ENCODE data around the gene ICAM2.

The ICAM2 gene

GRCh38 chr17:64016231-64016784 lies 4.1 kb downstream of the ICAM2 start:
- in situ Hi-C loops (cut with HindIII; ENCODE audit: low pct_ligation_motif_present, low sequenced_read_pairs) = no loop called here
- no peak for DNase-seq
- TF ChIP-seq, protein P1, sequence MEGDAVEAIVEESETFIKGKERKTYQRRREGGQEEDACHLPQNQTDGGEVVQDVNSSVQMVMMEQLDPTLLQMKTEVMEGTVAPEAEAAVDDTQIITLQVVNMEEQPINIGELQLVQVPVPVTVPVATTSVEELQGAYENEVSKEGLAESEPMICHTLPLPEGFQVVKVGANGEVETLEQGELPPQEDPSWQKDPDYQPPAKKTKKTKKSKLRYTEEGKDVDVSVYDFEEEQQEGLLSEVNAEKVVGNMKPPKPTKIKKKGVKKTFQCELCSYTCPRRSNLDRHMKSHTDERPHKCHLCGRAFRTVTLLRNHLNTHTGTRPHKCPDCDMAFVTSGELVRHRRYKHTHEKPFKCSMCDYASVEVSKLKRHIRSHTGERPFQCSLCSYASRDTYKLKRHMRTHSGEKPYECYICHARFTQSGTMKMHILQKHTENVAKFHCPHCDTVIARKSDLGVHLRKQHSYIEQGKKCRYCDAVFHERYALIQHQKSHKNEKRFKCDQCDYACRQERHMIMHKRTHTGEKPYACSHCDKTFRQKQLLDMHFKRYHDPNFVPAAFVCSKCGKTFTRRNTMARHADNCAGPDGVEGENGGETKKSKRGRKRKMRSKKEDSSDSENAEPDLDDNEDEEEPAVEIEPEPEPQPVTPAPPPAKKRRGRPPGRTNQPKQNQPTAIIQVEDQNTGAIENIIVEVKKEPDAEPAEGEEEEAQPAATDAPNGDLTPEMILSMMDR (IDR thresholded peaks at IDR 0.05; ENCODE audit: low read depth, low read length, missing control alignments) = peak; percentile 29
- H3K4me3 ChIP-seq (ENCODE audit: low read depth, low read length) = no peak overlapping the region
- H3K36me3 ChIP-seq (replicated peaks) = no peaks in the 10 kb centered on the region
- no peak overlapping the region for H3K27ac ChIP-seq
- no peaks in the 10 kb centered on the region for H3K27me3 ChIP-seq (replicated peaks)

DNA sequence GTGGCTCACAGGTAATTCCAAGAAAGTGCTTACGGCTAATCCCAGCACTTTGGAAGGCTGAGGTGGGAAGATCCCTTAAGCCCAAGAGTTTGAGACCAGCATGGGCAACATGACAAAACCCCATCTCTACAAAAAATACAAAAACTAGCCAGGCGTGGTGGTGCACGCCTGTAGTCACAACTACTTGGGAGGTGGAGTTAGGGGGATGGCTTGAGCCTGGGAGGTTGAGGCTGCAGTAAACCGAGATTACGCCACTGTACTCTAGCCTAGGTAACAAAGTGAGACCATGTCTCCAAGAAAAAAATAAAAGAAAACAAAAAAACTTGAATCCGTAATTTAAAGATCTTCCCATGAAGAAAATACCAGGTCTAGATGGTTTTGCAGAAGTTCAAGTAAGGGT lies 5.0 kb downstream of the ICAM2 start:
- in situ Hi-C loops (cut with HindIII; ENCODE audit: low pct_ligation_motif_present, low sequenced_read_pairs) = no loop called here
- Histone ChIP-seq H3K4me3 (ENCODE audit: low read depth, low read length) (no peak overlapping the region), H3K36me3 (replicated peaks) (no peaks in the 10 kb centered on the region), H3K27me3 (replicated peaks) (no peaks in the 10 kb centered on the region), H3K27ac (no peak overlapping the region)
- DNase-seq = no peak
- TF ChIP-seq, protein P1 (IDR thresholded peaks at IDR 0.05; ENCODE audit: low read depth, low read length, missing control alignments) = no peak

DNA sequence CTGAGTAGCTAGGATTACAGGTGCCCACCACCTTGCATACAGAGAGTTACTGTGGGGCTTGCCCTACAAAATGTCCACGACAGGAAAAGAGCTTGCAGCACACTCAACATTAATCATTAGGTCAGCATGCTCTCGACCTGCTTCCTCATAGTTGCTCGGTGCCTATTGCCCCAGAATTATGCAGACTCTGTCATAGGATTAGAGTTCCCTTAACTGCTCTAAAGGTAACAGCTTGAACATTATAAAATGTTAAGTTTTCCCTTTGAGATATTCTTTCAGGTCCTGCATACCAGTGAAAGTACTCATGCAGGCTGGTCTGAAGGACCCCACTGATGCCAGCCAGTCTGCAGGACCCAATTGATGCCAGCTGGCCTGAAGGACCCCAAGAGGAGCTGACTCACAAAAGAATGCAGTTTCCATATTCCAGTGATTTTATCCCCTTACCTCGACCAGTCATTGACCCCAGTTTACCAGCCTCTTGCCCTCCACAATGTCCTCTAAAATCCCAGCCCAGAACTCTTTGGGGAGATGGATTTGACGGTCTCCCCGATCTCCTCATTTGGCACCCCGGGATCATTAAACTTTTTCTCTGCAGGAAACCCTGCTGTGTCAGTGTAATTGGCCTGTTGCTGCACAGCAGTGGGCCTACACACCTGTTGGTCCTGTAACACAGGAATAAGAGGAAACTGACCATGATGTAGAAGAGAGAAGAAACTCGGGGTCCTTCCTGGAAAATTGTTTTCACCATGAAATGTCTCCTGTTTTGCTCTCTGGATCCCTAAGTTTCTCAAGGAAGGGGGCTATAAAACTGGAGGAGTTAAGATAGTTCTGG lies 10.6 kb downstream of the ICAM2 start:
- Histone ChIP-seq H3K27ac (no peak overlapping the region), H3K27me3 (replicated peaks) (no peaks in the 10 kb centered on the region), H3K36me3 (replicated peaks) (no peaks in the 10 kb centered on the region), H3K4me3 (ENCODE audit: low read depth, low read length) (no peak overlapping the region)
- in situ Hi-C loops (cut with HindIII; ENCODE audit: low pct_ligation_motif_present, low sequenced_read_pairs) = no loop called here
- no peak for DNase-seq
- TF ChIP-seq, protein P1 (IDR thresholded peaks at IDR 0.05; ENCODE audit: low read depth, low read length, missing control alignments) = no peak

GRCh38 chr17:64008830-64009229 lies 11.6 kb downstream of the ICAM2 start:
- in situ Hi-C loops (cut with HindIII; ENCODE audit: low pct_ligation_motif_present, low sequenced_read_pairs) = no loop called here
- no peak overlapping the region for H3K27ac ChIP-seq
- no peaks in the 10 kb centered on the region for H3K36me3 ChIP-seq (replicated peaks)
- TF ChIP-seq, protein P1 (IDR thresholded peaks at IDR 0.05; ENCODE audit: low read depth, low read length, missing control alignments) = no peak
- H3K27me3 ChIP-seq (replicated peaks) = no peaks in the 10 kb centered on the region
- DNase-seq = no peak
- no peak overlapping the region for H3K4me3 ChIP-seq (ENCODE audit: low read depth, low read length)

GRCh38 chr17:64008346-64008745 lies 12.1 kb downstream of the ICAM2 start:
- H3K27ac ChIP-seq = no peak overlapping the region
- TF ChIP-seq, protein P1 (IDR thresholded peaks at IDR 0.05; ENCODE audit: low read depth, low read length, missing control alignments) = no peak
- H3K4me3 ChIP-seq (ENCODE audit: low read depth, low read length) = no peak overlapping the region
- no peaks in the 10 kb centered on the region for H3K36me3 ChIP-seq (replicated peaks)
- H3K27me3 ChIP-seq (replicated peaks) = no peaks in the 10 kb centered on the region
- in situ Hi-C loops (cut with HindIII; ENCODE audit: low pct_ligation_motif_present, low sequenced_read_pairs) = no loop called here
- no peak for DNase-seq
